Measurements from ENCODE around the gene S100A7A. TPM values are rescaled to one million over a fixed set of nuclear protein-coding genes. Genes with fewer than 3 reads are reported as not detected.

The S100A7A gene
- total and polyA plus RNA-seq, 2 of the 4 experiments (the other 2 are of a cell fraction), result not detected

DNA sequence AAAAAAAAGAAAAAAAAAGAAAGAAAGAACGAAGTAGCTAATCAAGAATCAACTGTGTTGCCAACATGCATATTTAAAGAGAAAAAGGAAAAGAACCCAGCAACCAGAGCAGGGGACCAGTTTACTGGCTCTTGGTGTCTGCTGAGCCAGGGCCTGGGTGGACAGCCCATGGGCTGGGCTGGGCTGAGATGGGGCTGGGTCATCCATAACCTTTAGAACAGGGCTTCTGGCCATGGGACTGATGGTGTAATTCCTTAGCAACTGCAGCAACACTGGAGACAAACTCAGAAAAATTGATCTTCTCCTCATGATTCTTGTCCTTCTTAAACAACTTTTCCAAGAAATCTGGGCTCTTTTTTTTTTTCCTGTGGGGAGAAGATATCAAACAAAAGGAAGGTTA lies 10.5 kb downstream of the S100A7A start:
- dilution Hi-C loops (cut with HindIII; ENCODE audit: low sequenced_read_pairs, unreplicated experiment) (no loop called here), in situ Hi-C loops (cut with MboI; ENCODE audit: low sequenced_read_pairs) (no loop called here), intact Hi-C loops (cut with micrococcal nuclease) (no loop called here)
- Histone ChIP-seq H3K4me1 (ENCODE audit: control insufficient read depth, insufficient read depth, low read length) (no peaks in the 10 kb centered on the region), H2BK120ac (ENCODE audit: low read depth, low read length) (no peak overlapping the region), H4K5ac (ENCODE audit: low read depth, low read length) (no peak overlapping the region), H2AK5ac (ENCODE audit: low read depth, low read length) (no peak overlapping the region), H2AFZ (replicated peaks; ENCODE audit: low read length, poor library complexity) (no peak overlapping the region), H3K4me3 (ENCODE audit: insufficient read depth, low read depth, low read length) (no peak overlapping the region), H2AK9ac (replicated peaks; ENCODE audit: low read depth, low read length, poor library complexity) (no peak overlapping the region), H3K27me3 (ENCODE audit: control insufficient read depth, insufficient read depth, low read length) (peaks cover 6% of the 10 kb centered on the region; the same call in 1 of the 2 replicates), H3K36me3 (ENCODE audit: control insufficient read depth, insufficient read depth, low read length) (no peaks in the 10 kb centered on the region), H3K4ac (ENCODE audit: low read depth, low read length) (no peak overlapping the region), H3K9ac (ENCODE audit: low read depth, low read length) (no peak overlapping the region), H3K4me2 (ENCODE audit: low read depth, low read length) (no peak overlapping the region), H2BK15ac (ENCODE audit: low read depth, low read length) (no peak overlapping the region), H4K91ac (ENCODE audit: insufficient read depth, low read depth, low read length) (no peak overlapping the region), H4K20me1 (ENCODE audit: insufficient read depth, low read length) (no peaks in the 10 kb centered on the region), H3K79me1 (ENCODE audit: low read depth in 1 of 2, low read length in 2 of 2) (no peaks in the 10 kb centered on the region), H3K56ac (ENCODE audit: extremely low read depth, insufficient read depth, low read length) (no peak overlapping the region), H3K18ac (ENCODE audit: low read depth, low read length) (no peak overlapping the region), H3K14ac (replicated peaks; ENCODE audit: low read depth, low read length) (no peak overlapping the region), H3K27ac (ENCODE audit: insufficient read depth, low read length) (no peak overlapping the region), H2BK5ac (ENCODE audit: low read depth, low read length, poor library complexity, severe bottlenecking) (no peak overlapping the region), H4K8ac (ENCODE audit: low read depth in 2 of 2, low read length in 2 of 2) (no peak overlapping the region), H2BK20ac (ENCODE audit: low read depth, low read length) (no peak overlapping the region), H3K9me1 (ENCODE audit: insufficient read depth, low read length) (peaks cover 3% of the 10 kb centered on the region; the same call in 1 of the 2 replicates), H3K23ac (ENCODE audit: low read depth, low read length) (no peak overlapping the region), H3K9me3 (ENCODE audit: control insufficient read depth, insufficient read depth, low read length) (no peaks in the 10 kb centered on the region)
- ATAC-seq (ENCODE audit: low read depth) (no peak), DNase-seq (no peak)
- no TSS peak for BruUV-seq (replicated peaks)
- TF ChIP-seq, protein P1, sequence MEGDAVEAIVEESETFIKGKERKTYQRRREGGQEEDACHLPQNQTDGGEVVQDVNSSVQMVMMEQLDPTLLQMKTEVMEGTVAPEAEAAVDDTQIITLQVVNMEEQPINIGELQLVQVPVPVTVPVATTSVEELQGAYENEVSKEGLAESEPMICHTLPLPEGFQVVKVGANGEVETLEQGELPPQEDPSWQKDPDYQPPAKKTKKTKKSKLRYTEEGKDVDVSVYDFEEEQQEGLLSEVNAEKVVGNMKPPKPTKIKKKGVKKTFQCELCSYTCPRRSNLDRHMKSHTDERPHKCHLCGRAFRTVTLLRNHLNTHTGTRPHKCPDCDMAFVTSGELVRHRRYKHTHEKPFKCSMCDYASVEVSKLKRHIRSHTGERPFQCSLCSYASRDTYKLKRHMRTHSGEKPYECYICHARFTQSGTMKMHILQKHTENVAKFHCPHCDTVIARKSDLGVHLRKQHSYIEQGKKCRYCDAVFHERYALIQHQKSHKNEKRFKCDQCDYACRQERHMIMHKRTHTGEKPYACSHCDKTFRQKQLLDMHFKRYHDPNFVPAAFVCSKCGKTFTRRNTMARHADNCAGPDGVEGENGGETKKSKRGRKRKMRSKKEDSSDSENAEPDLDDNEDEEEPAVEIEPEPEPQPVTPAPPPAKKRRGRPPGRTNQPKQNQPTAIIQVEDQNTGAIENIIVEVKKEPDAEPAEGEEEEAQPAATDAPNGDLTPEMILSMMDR (conservative IDR thresholded peaks at IDR 0.05; ENCODE audit: low read depth, low read length), result no peak
- TF ChIP-seq CEBPB (IDR thresholded peaks at IDR 0.05; ENCODE audit: low read depth, low read length) (no peak), MXI1 (IDR thresholded peaks at IDR 0.05; ENCODE audit: borderline replicate concordance, low read depth, low read length) (no peak), MAZ (IDR thresholded peaks at IDR 0.05; ENCODE audit: borderline replicate concordance, low read depth, low read length) (no peak), SMC3 (IDR thresholded peaks at IDR 0.05; ENCODE audit: low read depth, low read length) (no peak), ELK1 (IDR thresholded peaks at IDR 0.05; ENCODE audit: borderline replicate concordance, low read depth, low read length) (no peak), MAFK (IDR thresholded peaks at IDR 0.05; ENCODE audit: low read depth, low read length) (no peak), RFX5 (IDR thresholded peaks at IDR 0.05; ENCODE audit: low read depth, low read length) (no peak), FOS (IDR thresholded peaks at IDR 0.05; ENCODE audit: low read depth, low read length) (no peak), RAD21 (IDR thresholded peaks at IDR 0.05; ENCODE audit: low read length) (no peak), RCOR1 (IDR thresholded peaks at IDR 0.05; ENCODE audit: insufficient replicate concordance, low read length) (no peak), BHLHE40 (IDR thresholded peaks at IDR 0.05; ENCODE audit: low read depth, low read length) (no peak)
- WGBS, 2 experiments (ENCODE audit: extremely low coverage in 2 of 2, insufficient read length in 1 of 2), result no CpG with 5 or more reads among the region's 1 CpG
- ChIA-PET POLR2A (ENCODE audit: unreplicated experiment) (no interaction called here), CTCF (no interaction called here)

Measured in IMR-90 (cell line).